ENCODE measurements around the gene RYR3.
"Not testable (repeated sequence)": the region's sequence is repeated elsewhere in the genome, so short reads cannot be mapped to it uniquely, and the experiment has no call there.

Gene RYR3

DNA sequence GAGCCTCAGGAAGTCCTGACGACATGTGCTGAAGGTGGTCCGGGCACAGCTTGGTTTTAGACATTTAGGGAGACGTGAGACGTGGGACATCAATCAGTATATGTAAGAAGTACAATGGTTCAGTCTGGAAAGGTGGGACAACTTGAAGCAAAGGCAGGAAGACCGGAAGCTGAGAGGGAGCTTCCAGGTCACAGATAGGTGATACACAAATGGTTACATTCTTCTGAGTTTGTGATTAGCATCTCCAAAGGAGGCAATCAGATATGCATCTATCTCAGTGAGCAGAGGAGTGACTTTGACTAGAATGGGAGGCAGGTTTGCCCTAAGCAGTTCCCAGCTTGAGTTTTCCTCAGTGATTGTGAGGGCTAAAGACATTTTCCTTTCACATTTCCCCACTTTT lies 282.1 kb downstream of the RYR3 start:
- DNase-seq, result no peak

DNA sequence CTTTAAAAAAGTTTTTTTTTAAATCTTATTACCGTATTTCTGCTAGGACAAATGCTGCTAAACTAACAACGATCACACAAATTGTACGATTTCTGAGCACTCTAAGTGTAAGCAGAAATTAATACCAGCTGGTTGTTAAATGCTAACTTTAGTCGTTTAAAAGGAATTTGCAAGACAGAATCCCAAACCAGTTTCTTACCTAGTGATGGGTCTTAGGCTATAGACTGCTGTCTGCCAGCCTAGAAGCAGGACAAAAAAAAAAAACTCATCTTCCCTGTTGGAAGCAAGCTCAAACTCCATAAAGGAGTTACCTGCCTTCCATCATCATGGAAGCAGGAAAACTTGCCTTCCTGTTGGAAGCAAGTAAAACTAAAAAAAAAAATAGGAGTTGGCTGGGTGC lies 287.6 kb downstream of the RYR3 start:
- DNase-seq, result not testable (repeated sequence)

DNA sequence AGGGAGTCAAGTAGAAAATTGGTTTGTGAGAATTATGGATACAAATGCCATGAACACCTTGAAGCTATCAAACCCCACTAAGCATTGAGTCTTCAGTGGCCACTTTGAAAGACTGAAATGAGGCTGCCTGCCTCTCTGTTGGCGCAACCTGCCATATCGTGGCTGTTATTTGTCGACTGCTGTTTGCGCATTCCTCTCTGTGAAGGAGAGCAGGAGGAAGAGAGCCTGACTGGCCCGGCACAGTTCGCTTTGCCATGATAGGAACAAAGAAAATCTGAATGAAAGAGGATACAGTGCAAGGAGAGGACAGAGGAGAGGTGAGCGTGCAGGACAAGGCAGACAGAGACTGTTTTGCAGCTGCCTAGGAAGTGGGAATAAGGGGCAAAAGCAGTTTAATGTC lies 289.4 kb downstream of the RYR3 start:
- DNase-seq, result no peak

DNA sequence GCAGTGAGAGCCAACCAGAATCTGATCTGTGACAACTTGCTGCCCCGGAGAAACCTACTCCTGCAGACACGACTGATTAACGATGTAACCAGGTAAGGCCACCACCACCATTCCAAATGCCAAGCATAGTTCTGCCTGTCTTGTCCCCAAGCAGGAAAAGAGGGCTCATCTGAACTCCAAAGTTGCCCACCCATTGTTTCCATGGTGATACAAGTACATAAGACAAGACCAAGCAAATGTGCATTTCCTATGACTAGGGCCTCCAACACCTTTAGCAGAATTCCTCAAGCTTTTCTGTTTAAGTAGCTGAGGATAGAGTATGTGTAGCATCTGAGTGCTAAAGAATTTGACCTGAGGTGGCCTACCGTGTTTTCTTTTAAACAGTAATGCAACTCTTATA lies 290.7 kb downstream of the RYR3 start:
- no peak for DNase-seq

DNA sequence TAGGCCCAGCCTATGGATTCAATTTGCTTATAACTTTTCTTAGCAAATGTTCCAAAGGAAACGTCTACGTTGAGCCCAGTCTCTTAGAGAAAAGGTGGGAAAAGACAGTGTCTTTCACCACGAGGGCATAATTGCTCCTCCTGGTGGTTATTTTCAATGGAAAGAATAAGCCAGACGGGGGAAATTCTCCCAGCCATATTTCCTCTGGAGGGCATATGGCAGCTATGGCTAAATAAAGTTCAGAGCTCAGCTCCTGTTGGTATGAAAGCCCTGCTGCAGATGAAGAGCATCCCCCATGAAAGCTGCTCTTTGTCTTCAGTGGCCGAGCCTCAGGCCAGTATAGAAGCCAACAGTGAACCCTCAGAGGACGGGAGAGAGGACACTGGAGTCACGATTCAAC lies 297.9 kb downstream of the RYR3 start:
- no peak for DNase-seq

DNA sequence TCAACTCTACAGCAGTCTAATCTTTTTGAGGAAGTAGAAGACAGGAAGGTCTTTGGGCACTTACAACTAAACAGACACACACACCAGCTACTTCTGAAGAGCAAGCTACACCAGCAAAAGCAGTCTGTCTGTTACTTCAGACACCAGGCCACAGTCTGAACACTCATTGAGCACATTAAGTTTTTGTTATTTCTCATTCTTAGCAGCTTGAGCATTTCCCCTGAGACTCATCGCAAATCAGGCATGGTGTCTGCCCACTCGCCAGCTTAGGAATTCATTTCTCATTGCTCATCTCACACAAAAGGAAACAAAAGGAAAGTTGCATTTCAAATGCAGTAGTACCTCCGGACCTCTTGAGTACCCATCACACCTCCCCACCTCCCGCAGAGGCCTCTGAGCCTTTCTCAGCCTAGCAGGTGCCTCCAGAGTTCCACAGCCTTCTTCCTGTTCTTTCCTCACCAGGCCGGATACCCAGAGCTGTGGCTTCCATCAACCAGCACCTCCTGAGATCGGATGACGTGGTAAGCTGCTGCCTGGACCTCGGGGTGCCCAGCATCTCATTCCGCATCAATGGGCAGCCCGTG lies 302.0 kb downstream of the RYR3 start:
- DNase-seq, result no peak

DNA sequence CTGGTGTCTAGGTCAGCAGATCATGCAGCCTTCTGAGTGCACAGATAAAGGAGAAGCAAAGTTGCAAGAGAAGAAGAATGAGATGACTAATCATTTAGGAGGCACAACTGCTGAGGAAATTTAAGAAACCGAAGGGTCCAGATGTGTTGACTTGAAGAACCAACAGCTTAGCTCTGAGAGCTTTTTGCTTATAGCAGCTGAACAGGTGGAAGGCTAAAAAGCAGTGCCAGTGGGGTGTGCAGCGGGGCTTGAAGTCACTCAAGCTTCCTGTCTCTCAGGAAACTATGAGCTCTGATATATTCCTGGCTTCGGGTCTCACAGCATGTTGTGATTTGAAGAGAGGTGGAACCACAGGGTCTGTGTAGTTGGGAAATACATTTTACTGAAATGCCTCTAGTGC lies 305.7 kb downstream of the RYR3 start:
- DNase-seq, result no peak

DNA sequence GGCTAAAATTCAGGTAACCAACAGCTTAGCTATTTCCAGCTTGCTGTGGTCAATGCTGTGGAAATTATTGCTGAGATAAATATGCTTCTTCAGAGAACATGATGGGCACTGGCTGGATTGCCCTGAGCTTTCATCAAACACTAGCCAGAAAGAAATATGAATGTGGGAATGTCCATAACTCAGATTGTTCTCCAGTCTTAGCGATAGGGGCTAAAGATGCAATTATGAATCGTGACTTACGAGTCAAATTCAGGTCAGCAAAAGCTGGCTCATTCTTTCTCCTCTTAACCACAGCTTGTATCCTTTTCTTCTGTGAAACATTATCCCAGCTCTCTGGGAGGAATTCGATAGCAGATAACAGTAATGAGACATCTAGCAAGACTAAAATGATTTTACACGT lies 307.6 kb downstream of the RYR3 start:
- no peak for DNase-seq

DNA sequence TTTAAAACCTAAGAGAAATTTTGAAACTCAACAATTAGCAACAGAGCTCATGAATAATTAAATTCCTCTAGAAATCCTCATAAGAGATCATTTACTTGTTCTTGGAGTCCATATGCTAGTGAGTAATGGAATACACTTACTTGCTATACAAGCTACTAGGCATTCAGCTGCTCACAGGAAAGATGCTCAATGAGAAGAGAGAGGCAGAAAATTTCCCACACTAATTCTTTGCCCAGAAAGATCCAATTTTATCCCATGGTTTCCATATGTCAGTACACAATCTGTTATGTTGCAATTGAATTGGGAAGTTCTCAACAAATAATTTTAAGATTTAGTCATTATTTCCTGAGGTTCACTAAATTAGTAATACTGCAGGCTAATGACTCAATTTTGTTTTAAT lies 310.4 kb downstream of the RYR3 start:
- DNase-seq, result no peak

DNA sequence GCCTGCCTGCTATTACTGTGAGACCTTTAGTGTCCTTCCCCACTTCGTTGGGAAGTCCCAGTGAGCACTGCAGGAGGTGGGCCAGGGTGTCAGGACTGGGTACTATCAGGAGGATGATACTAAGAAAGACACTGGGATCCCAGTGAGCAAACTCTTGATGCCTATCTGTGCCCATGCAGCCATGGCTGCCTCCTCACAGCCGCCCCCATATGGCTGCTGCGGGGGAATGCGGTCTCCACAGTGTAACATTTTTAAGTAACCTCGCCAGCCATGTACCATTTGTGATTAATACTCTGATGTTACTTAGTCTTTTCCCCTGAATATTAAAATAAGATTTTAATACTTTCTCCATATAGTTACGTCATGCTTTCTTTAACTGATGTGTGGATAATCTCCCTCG lies 312.2 kb downstream of the RYR3 start:
- DNase-seq, result no peak

DNA sequence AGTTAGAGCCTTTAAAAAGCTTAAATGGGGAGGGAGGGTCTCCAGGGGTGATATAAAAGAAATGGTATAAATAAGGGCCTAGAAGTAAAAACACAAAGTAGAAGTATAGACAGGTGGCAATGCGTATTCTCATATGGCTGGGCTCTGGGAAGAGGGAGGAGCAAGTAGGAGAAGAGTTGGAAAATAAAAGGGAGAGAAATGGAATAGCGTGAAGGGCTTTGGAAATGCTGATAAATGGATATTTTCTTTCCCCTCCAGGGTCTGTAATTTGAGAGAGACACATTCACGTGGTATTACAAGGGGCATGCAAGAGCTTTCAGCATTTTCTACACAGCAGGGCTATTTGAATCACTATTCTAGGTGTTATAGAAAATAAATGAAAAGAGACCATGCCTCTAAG lies 313.7 kb downstream of the RYR3 start:
- no peak for DNase-seq

DNA sequence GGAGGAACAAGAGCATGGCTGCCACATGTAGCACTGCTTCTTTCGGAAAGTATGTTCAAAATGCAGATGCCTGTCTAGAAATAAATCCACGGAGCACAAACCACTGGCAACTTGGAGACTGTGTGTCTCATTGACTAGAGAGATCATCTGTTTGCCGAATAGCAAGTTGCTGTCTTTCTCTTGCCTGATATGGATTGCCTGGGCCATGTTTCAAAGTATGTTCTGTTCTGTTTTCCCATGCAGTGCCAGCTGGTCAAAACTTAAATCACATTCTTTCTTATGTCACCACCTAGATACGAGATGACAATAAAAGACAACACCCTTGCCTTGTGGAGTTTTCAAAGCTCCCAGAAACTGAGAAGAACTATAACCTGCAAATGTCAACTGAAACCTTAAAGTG lies 318.9 kb downstream of the RYR3 start:
- DNase-seq, result no peak

DNA sequence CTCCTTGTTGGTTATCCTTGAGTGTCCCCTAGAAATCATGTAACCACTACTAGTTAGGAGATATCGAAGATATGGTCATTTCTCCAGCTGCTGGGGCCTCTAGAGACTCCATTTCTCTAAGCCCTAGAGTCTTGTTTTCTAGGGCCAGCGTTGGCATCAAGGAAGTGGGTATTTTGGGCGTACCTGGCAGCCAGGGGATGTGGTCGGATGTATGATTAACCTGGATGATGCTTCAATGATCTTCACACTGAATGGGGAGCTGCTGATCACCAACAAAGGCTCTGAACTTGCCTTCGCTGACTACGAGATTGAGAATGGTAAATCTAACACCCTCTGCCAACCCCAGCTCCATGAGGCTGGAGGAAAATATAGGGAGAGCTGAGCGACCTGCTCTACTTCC lies 325.5 kb downstream of the RYR3 start:
- no peak for DNase-seq

DNA sequence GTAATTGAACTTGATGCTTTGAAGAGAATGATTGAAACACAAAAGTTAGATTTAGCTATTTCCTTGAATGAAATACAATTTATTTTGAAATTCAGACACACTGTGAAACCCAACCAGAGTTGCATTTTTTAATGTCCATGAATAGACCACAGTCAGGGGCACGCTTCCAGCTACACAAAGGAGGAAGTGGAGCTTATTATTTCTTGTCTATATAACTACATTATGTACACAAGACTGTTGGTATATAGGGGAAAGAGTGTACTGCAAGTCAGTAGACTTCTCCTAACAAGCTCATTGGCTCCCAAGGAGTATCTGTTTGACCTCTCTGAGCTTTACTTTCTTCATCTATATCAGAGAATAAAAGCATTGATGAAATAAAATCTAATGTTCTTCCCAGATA lies 326.2 kb downstream of the RYR3 start:
- no peak for DNase-seq

DNA sequence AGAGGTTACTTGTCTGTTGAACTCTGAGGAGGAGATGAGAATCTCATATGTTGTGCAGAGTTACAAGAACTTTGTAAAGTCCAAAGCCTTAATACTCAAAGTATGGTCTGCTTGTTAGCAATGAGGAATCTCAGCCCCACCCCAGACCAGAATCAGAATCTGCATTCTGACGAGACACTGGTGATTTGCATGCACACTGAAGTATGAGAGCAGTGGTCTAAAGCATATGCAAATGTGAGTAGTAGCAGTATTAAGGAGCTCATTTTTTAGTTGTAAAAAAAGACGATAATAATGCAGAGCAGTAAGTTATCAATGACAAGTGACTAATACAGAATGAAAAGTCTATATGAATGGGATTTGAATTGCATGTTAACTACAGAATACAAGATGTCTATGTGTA lies 327.7 kb downstream of the RYR3 start:
- no peak for DNase-seq

DNA sequence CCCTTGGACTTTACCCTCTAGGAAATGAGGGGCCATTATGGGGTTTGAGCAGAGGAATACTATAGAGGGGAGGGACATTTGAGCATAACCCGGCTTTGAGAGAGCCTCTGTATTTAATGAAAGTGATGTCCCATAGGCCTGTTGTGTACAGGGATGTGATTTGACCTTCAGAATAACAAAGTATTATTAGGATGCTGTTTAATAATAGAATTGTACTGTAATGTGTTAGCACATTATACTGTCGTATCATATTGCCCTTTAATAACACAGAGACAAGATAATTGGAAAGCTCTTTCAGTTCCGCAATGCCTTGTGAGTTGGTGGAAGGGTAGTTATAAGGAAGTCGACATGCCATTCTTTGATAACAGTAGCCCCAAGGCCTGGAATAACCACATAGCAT lies 328.3 kb downstream of the RYR3 start:
- no peak for DNase-seq

DNA sequence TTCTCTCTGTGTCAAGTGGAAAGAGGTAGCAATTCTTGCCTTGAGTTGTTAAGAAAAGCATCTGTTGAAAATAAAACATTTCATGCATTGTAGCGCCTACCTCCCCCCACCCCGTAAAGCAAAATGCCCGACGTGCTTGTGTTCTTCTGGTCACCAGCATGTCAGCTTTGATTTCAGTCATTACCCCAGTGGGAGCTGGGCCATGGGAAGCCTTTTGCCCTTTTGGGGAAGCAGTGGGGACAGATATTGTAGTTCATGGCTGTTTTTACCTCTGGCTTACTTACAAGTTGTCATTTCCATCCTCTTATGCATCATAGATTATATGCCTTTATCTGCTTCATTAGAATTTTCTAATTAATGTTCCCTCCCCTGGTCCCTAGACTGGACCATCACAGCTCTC lies 328.7 kb downstream of the RYR3 start:
- no peak for DNase-seq

DNA sequence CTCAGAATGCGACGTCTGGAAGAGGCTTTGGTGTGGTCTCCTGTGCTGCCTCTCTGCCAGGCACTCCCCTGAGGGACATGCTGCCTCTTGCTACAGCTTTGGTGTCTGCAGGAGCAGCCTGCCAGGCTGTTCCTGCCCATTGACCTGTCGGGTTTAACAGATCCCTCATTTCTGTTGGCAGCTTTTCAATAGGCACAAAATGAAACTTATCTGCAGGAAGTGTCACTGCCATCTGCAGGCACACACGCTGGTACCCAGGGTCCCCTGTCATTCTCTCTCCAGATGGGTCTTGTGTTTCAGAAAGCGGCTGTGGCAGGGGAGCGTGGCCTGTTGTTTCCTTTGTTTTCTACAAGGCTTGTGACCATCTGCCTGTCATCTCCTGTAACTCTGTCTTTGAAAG lies 329.2 kb downstream of the RYR3 start:
- DNase-seq, result no peak

DNA sequence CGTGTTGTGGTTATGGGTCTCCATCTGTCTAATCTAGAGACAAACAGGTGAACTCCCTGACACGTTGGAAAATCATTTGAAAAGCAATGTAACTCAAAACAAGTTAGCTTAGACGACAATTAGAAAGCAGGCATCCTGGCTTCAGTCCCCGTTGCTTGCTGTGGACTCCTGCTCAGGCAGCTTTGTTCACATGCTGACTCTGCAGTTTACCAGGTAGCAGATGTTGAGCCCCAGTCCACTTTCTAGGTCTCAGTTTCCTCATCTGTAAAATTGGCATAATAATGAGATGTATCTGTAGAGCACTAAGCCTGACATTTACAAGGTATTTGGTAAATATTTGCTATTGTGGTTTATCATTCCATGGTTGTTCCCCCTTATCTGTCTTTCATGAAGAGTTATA lies 330.3 kb downstream of the RYR3 start:
- no peak for DNase-seq

DNA sequence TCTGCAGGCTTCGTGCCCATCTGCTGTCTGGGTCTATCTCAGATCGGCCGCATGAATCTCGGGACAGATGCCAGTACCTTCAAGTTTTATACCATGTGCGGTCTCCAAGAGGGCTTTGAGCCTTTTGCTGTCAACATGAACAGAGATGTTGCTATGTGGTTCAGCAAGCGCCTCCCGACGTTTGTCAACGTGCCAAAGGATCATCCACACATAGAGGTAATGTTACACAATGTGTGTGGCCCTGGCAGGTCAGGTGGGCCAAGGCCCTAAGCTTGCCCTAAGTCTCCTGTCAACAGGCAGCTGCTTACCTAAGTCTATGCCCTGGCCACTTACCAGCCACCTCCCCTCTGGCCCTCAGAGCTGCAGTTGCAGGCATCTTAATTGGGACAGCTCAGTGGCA lies 333.5 kb downstream of the RYR3 start:
- no peak for DNase-seq

DNA sequence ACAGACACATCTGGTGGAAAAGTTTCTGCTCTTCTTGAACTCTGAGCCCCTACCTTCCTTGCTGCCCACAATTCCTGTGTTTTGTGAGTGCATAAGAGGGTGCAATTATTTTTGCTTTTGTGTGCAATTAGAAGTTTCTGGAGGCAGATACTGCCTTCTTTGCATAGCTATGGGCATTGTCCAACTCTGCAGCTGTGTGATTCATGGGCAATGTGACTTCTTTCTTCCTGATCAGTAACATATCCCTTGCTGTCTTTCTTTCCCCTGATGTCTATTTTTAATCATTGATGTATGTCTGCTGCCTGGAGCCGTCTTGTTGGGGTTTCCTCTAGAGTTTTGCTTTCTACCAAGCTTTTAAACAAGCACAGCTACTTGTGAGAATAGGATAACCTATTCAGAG lies 336.0 kb downstream of the RYR3 start:
- DNase-seq, result no peak

DNA sequence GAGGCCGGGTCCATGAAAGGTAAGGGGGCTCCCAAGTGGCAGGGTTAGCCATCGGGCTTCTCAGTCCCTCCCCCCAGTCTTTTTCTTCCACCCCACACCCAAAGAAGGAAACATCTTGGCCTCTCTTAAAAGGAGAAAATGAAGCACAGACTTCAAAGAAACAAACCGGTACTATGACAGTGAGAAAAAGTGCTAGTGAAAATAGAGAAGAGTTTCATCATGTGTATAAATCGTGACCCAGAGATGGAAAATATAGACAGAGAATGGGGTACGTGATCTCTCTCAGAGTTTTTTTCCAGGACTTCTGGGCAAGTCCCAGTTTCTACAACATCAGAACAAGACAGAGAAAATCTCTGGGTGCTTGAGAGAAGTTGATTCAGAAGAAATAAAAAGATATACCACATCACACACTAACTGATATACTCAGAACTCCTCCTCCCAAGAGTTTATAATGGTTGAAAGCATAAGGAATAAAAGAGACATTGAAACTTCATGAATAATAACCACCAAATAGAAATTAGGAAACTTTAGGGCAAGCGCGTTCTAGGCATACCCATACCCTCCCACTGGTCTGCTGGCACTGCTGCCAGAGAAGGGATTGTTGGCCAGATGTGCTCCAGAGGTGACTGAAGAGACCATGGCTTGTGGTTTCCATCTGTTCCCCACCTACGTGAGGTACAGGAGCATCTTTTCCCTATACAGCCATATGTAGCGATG lies 338.6 kb downstream of the RYR3 start:
- no peak for DNase-seq

DNA sequence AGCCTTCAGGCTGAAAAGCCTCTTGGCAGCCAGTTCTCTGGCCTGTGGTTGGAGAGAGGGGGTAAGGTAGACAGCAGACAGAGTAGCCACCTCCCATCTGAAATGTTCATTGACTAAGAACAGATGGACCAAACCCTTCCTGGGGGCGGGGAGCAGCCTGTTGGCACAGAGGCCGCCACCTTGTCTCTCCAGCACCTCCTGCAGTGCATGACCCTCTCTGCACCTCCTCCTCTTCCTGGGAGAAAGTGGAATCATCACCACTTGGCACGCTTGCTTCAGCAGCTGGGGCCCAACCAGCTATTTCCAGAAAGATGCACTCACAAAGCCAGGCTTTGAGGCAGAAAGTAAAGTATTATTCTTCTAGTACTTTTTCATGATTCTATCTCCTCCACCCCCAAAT lies 344.1 kb downstream of the RYR3 start:
- no peak for DNase-seq

DNA sequence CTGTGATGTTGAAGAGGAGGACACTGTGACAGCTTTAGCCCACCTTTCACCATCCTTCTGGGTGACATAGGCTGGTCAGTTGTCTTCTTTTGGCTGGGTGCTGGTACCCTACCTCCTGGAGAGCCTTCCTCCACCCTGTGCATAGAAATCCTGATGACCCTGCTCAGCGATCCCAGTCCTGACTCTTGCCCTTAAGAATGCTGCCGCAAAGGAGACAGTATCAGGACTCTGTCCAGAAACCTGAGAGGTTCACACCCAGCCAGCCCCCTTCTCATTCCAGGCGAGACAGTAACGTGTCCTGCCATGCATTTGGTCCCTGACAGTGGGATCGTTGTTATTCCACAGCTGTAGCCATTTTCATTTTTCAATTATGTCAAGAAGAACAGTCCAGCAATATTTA lies 344.7 kb downstream of the RYR3 start:
- no peak for DNase-seq

DNA sequence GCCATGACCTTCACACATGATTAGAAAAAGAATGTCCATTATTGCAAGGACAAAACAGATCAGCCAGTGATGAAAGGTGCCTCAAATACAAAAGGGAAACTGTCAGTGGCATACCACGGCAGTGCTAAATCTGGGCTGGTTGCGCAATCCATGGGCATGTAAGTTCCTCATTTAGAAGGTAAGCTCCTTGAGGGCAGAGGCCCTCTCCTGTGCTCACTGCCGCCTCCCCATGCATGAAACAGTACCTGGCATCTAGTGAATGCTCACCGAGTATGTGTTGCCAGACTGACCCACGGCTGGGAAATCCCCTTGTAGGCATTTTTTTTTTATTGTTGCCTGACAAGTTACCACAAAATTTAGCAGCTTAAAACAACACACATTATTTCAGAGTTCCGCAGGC lies 345.4 kb downstream of the RYR3 start:
- DNase-seq, result no peak
